ENCODE measurements around the gene SMIM15. TPM values are rescaled to one million over a fixed set of nuclear protein-coding genes. Genes with fewer than 3 reads are reported as not detected.

The SMIM15 gene
- total and polyA plus RNA-seq, 2 donors (not counting 1 experiment from before 2014, with no cell fraction given) = 5.7 to 29.8 TPM

DNA sequence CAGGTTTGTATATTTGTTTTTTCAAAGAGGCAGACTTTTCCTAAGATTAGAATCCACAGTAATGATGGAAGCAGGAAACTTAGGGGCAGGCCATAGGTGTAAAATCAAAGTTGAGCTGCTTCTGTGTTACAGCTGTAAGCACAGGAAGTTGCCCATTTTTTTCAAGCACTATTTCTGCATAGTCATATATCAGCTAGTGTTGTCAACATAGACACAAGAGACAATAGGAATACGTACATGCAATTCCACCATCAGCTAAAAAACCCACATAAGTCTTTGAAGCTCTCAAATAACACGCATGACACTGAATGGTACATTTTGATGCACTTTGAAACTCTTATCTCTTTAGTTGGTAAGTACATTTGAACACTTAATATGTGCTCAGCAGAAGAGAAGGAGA is 20.2 kb upstream of the SMIM15 start:
- no peaks in the 10 kb centered on the region for H3K27me3 Mint-ChIP-seq
- DNase-seq (no peak), ATAC-seq (ENCODE audit: low read depth) (no peak)
- no peak overlapping the region for H3K27ac Mint-ChIP-seq
- H3K9ac ChIP-seq (ENCODE audit: low read length) = no peak overlapping the region
- no peaks in the 10 kb centered on the region for H3K36me3 ChIP-seq (replicated peaks in 1 of 2; ENCODE audit: control extremely low read depth in 1 of 2, control insufficient read depth in 1 of 2, extremely low read depth in 1 of 2, insufficient read depth in 2 of 2, low read length in 1 of 2)
- H3K9me3 Mint-ChIP-seq (ENCODE audit: insufficient read depth) = peaks cover 2% of the 10 kb centered on the region
- ChIA-PET CTCF (no interaction called here), POLR2A (no interaction called here)
- no peak overlapping the region for H3K4me3 Mint-ChIP-seq
- no peak overlapping the region for H2AFZ ChIP-seq (ENCODE audit: insufficient read depth, low read depth, low read length, poor library complexity, severe bottlenecking)
- H3K27ac ChIP-seq (ENCODE audit: low read length in 2 of 2) = no peak overlapping the region
- TF ChIP-seq, protein P1, sequence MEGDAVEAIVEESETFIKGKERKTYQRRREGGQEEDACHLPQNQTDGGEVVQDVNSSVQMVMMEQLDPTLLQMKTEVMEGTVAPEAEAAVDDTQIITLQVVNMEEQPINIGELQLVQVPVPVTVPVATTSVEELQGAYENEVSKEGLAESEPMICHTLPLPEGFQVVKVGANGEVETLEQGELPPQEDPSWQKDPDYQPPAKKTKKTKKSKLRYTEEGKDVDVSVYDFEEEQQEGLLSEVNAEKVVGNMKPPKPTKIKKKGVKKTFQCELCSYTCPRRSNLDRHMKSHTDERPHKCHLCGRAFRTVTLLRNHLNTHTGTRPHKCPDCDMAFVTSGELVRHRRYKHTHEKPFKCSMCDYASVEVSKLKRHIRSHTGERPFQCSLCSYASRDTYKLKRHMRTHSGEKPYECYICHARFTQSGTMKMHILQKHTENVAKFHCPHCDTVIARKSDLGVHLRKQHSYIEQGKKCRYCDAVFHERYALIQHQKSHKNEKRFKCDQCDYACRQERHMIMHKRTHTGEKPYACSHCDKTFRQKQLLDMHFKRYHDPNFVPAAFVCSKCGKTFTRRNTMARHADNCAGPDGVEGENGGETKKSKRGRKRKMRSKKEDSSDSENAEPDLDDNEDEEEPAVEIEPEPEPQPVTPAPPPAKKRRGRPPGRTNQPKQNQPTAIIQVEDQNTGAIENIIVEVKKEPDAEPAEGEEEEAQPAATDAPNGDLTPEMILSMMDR (IDR thresholded peaks at IDR 0.05) = no peak
- no peak for TF ChIP-seq EZH2 (IDR thresholded peaks at IDR 0.05; ENCODE audit: borderline replicate concordance, insufficient read depth, low read depth, low read length, poor library complexity, severe bottlenecking)
- H3K4me2 ChIP-seq (replicated peaks; ENCODE audit: low read depth, low read length, poor library complexity, severe bottlenecking) = no peak overlapping the region
- no peaks in the 10 kb centered on the region for H4K20me1 ChIP-seq (ENCODE audit: control insufficient read depth, insufficient read depth, low read length, poor library complexity, severe bottlenecking)
- no peaks in the 10 kb centered on the region for H3K79me2 ChIP-seq (ENCODE audit: control insufficient read depth, insufficient read depth, low read length)
- no CpG with 5 or more reads among the region's 2 CpGs for WGBS (ENCODE audit: insufficient coverage)
- H3K4me1 Mint-ChIP-seq = peaks cover 24% of the 10 kb centered on the region
- H3K9me3 ChIP-seq (ENCODE audit: control extremely low read depth in 1 of 3, control insufficient read depth in 2 of 3, insufficient read depth in 1 of 3, low read length in 2 of 3) = no peaks in the 10 kb centered on the region
- intact Hi-C loops (cut with micrococcal nuclease) = no loop called here
- H3K4me1 ChIP-seq (ENCODE audit: control insufficient read depth in 2 of 2, insufficient read depth in 2 of 2, low read length in 2 of 2) = peaks cover 8 to 14% of the 10 kb centered on the region in 2 donors
- H3K27me3 ChIP-seq (replicated peaks in 1 of 4; ENCODE audit: control extremely low read depth in 1 of 4, control insufficient read depth in 3 of 4, insufficient read depth in 4 of 4, low read length in 3 of 4) = no peaks in the 10 kb centered on the region
- no peak overlapping the region for H3K4me3 ChIP-seq (ENCODE audit: control extremely low read depth in 1 of 5, extremely low read depth in 1 of 5, insufficient read depth in 1 of 5, low read depth in 2 of 5, low read length in 4 of 5)

DNA sequence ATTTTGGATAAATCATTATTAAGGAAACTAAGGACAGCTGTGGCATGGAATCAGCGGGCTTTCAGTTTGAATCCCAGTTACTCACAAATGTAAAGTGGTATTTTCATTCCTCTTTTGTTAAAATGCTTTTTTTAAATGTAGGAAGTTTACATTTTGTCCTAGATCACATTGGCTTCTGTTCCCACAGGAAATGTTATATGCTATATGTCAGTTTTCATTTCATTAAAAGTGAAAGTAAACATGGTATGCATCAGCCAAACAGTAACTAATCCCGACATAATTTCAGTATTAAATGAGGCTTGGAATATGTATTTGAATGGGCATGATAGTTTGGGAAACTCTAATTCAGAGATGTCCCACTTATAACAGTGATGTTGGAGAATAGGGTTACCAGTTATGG is 18.6 kb upstream of the SMIM15 start:
- TF ChIP-seq EZH2 (IDR thresholded peaks at IDR 0.05; ENCODE audit: borderline replicate concordance, insufficient read depth, low read depth, low read length, poor library complexity, severe bottlenecking) = no peak
- TF ChIP-seq, protein P1 (IDR thresholded peaks at IDR 0.05) = no peak
- Histone ChIP-seq H3K4me1 (ENCODE audit: control insufficient read depth in 2 of 2, insufficient read depth in 2 of 2, low read length in 2 of 2) (peaks cover 10 to 19% of the 10 kb centered on the region in 2 donors), H4K20me1 (ENCODE audit: control insufficient read depth, insufficient read depth, low read length, poor library complexity, severe bottlenecking) (no peaks in the 10 kb centered on the region), H3K4me2 (replicated peaks; ENCODE audit: low read depth, low read length, poor library complexity, severe bottlenecking) (peak overlapping the region; percentile 42), H3K9ac (ENCODE audit: low read length) (peak overlapping the region; percentile 26), H3K27me3 (replicated peaks in 1 of 4; ENCODE audit: control extremely low read depth in 1 of 4, control insufficient read depth in 3 of 4, insufficient read depth in 4 of 4, low read length in 3 of 4) (no peaks in the 10 kb centered on the region), H3K36me3 (replicated peaks in 1 of 2; ENCODE audit: control extremely low read depth in 1 of 2, control insufficient read depth in 1 of 2, extremely low read depth in 1 of 2, insufficient read depth in 2 of 2, low read length in 1 of 2) (no peaks in the 10 kb centered on the region), H3K4me3 (ENCODE audit: control extremely low read depth in 1 of 5, extremely low read depth in 1 of 5, insufficient read depth in 1 of 5, low read depth in 2 of 5, low read length in 4 of 5) (peak overlapping the region in 2 of 5 experiments; percentile 2 to 3), H3K79me2 (ENCODE audit: control insufficient read depth, insufficient read depth, low read length) (no peaks in the 10 kb centered on the region), H2AFZ (ENCODE audit: insufficient read depth, low read depth, low read length, poor library complexity, severe bottlenecking) (peak overlapping the region; percentile 37), H3K27ac (ENCODE audit: low read length in 2 of 2) (no peak overlapping the region), H3K9me3 (ENCODE audit: control extremely low read depth in 1 of 3, control insufficient read depth in 2 of 3, insufficient read depth in 1 of 3, low read length in 2 of 3) (no peaks in the 10 kb centered on the region)
- ATAC-seq (ENCODE audit: low read depth) (no peak), DNase-seq (no peak)
- peak overlapping the region; percentile 23 for H3K4me3 Mint-ChIP-seq
- no peaks in the 10 kb centered on the region for H3K27me3 Mint-ChIP-seq
- no peaks in the 10 kb centered on the region for H3K9me3 Mint-ChIP-seq (ENCODE audit: insufficient read depth)
- intact Hi-C loops (cut with micrococcal nuclease) = no loop called here
- no CpG with 5 or more reads among the region's 2 CpGs for WGBS (ENCODE audit: insufficient coverage)
- no peak overlapping the region for H3K27ac Mint-ChIP-seq
- ChIA-PET POLR2A (no interaction called here), CTCF (no interaction called here)
- peaks cover 18% of the 10 kb centered on the region for H3K4me1 Mint-ChIP-seq

Measured in B cell (primary cell).